NCI-H748 (cell line): ENCODE measurements around the gene COL18A1.

Experiments
- DNase-seq: peaks from one replicate; lab custom pipeline; 2025; ENCODE audit not compliant: unreplicated experiment; lab: John Stamatoyannopoulos, UW

Gene COL18A1

GRCh38 chr21:45381865-45382696 is 22.9 kb upstream of the COL18A1 start:
- no peak for DNase-seq

GRCh38 chr21:45382697-45382997 is 22.3 kb upstream of the COL18A1 start:
- no peak for DNase-seq

GRCh38 chr21:45383111-45383614 is 21.8 kb upstream of the COL18A1 start:
- DNase-seq = peak; percentile 13

GRCh38 chr21:45383615-45384201 is 21.3 kb upstream of the COL18A1 start:
- DNase-seq = no peak

GRCh38 chr21:45384656-45385548 is 20.1 kb upstream of the COL18A1 start:
- DNase-seq = no peak

- no peak for DNase-seq
Measured at GRCh38 chr21:45385549-45386050, 19.4 kb upstream of the COL18A1 start.

GRCh38 chr21:45386336-45386727 is 18.6 kb upstream of the COL18A1 start:
- no peak for DNase-seq

- DNase-seq = no peak
Measured at GRCh38 chr21:45386728-45387371, 18.1 kb upstream of the COL18A1 start.

- DNase-seq = no peak
Measured at GRCh38 chr21:45387506-45387905, 17.5 kb upstream of the COL18A1 start.

- no peak for DNase-seq
Measured at GRCh38 chr21:45388011-45388521, 16.9 kb upstream of the COL18A1 start.

- DNase-seq = no peak
Measured at GRCh38 chr21:45388611-45389296, 16.2 kb upstream of the COL18A1 start.

- DNase-seq = no peak
Measured at GRCh38 chr21:45390121-45390751, 14.7 kb upstream of the COL18A1 start.

- DNase-seq = no peak
Measured at GRCh38 chr21:45390831-45391742, 13.9 kb upstream of the COL18A1 start.

- DNase-seq = no peak
Measured at GRCh38 chr21:45391743-45392572, 13.0 kb upstream of the COL18A1 start.

- no peak for DNase-seq
Measured at GRCh38 chr21:45392573-45392971, 12.4 kb upstream of the COL18A1 start.

GRCh38 chr21:45393021-45393420 is 11.9 kb upstream of the COL18A1 start:
- no peak for DNase-seq

- DNase-seq = no peak
Measured at GRCh38 chr21:45393833-45394638, 10.9 kb upstream of the COL18A1 start.
